Body of pancreas (tissue), 4 donors: ENCODE data around the gene DNAH12.

Experiments
- POLR2A ChIP-seq, 3 donors: fragments of 450-650 bp; IDR thresholded peaks; one replicate each; pipeline ENCODE4 v1.6.1; 2016; ENCODE audit warnings: antibody characterized with exemption in 3 of 3, mild to moderate bottlenecking in 2 of 3
- TF ChIP-seq, protein P1 (sequence below), 7 experiments: fragments of 450-650 bp in 4 of 7; fragments of 200-600 bp in 3 of 7; sonication (generic) in 3 of 7; IDR thresholded peaks; one replicate each; pipeline ENCODE4 v1.5.1; 2016 to 2019; ENCODE audit warnings: antibody characterized with exemption in 7 of 7

DNA sequence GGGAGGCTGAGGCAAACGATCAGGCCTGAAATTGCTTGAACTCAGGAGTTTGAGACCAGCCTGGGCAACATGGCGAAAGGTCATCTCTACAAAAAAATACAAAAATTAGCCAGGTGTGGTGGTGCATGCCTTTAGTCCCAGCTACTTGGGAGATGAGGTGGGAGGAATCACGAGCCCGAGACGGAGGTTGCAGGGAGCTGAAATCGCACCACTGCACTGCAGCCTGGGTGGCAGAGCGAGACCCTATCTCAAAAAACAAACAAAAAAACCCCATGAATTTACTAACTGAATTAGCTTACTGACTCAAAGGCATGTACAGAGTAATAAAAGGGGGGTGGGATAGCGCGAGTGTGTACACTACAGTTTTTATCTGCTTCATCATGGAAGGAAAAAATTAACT lies 33.7 kb upstream of the DNAH12 start:
- TF ChIP-seq, protein P1, sequence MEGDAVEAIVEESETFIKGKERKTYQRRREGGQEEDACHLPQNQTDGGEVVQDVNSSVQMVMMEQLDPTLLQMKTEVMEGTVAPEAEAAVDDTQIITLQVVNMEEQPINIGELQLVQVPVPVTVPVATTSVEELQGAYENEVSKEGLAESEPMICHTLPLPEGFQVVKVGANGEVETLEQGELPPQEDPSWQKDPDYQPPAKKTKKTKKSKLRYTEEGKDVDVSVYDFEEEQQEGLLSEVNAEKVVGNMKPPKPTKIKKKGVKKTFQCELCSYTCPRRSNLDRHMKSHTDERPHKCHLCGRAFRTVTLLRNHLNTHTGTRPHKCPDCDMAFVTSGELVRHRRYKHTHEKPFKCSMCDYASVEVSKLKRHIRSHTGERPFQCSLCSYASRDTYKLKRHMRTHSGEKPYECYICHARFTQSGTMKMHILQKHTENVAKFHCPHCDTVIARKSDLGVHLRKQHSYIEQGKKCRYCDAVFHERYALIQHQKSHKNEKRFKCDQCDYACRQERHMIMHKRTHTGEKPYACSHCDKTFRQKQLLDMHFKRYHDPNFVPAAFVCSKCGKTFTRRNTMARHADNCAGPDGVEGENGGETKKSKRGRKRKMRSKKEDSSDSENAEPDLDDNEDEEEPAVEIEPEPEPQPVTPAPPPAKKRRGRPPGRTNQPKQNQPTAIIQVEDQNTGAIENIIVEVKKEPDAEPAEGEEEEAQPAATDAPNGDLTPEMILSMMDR (IDR thresholded peaks at IDR 0.05), result no peak
- no peak for TF ChIP-seq POLR2A (IDR thresholded peaks at IDR 0.05)
